Measurements from ENCODE around the gene KBTBD6.

KBTBD6 gene

GRCh38 chr13:41079725-41080124 lies 52.9 kb downstream of the KBTBD6 start:
- DNase-seq (ENCODE audit: low read depth): no peak
- TF ChIP-seq CTCF (IDR thresholded peaks at IDR 0.05; ENCODE audit: insufficient read depth, low read depth, low read length, missing control alignments): no peak
- no peak overlapping the region for H3K4me3 ChIP-seq (ENCODE audit: low read length)

Measured in epithelial cell of esophagus (primary cell).